Endothelial cell of umbilical vein (primary cell): ENCODE measurements around the gene ARHGAP45. TPM values are rescaled to one million over a fixed set of nuclear protein-coding genes. Genes with fewer than 3 reads are reported as not detected.

Experiments used
- BruUV-seq: library from RNA; stranded (reverse); fragments of 400-500 nt; replicated peaks from 2 replicates; lab custom pipeline; 2021; lab: Mats Ljungman, UMichigan
- CTCF ChIA-PET: fragments of 300-600, 350-600 bp; sonication (Branson Sonifier 250); formaldehyde crosslinking; loops from one replicate; lab custom pipeline; 2021; ENCODE audit warnings: antibody characterized with exemption, inconsistent platforms; lab: Charles Lee
- POLR2A ChIA-PET: fragments of 300-600, 350-600 bp; sonication (Branson Sonifier 250); formaldehyde crosslinking; loops from one replicate; lab custom pipeline; 2021; ENCODE audit warnings: antibody characterized with exemption, inconsistent platforms; lab: Charles Lee
- DNase-seq: peaks from one replicate; pipeline ENCODE4 v3.0.0-alpha.2; 2011; ENCODE audit warnings: low read depth, low spot score
- FAIRE-seq: peaks from 2 replicates; lab custom pipeline; 2011; peaks lifted over from hg19 to GRCh38; lab: Jason Lieb, UNC
- H2AFZ ChIP-seq: 2 replicates; pipeline ENCODE4 v1.6.0; 2012; ENCODE audit warnings: low read depth, low read length, control low read depth, inconsistent platforms
- H3K27ac ChIP-seq: 2 replicates; pipeline ENCODE4 v1.5.1; 2011; ENCODE audit warnings: low read depth, mild to moderate bottlenecking, control low read depth, low read length, moderate library complexity; ENCODE audit not compliant: insufficient read depth
- H3K27me3 ChIP-seq, 2 experiments: 2 replicates each; pipeline versions ENCODE4 v1.6.0 to v1.6.1; 2011; ENCODE audit warnings: low read length in 2 of 2, mixed read lengths in 1 of 2; ENCODE audit not compliant: control insufficient read depth in 2 of 2, insufficient read depth in 2 of 2
- H3K36me3 ChIP-seq, 2 experiments: 2 replicates in 1 of 2; 3 replicates in 1 of 2; pipeline ENCODE4 v1.5.1; 2011; ENCODE audit warnings: low read length in 2 of 2, mild to moderate bottlenecking in 1 of 2, moderate library complexity in 1 of 2; ENCODE audit not compliant: control insufficient read depth in 2 of 2, insufficient read depth in 2 of 2; ENCODE audit errors: extremely low read depth in 1 of 2
- H3K4me1 ChIP-seq: 3 replicates; pipeline ENCODE4 v1.5.1; 2011; ENCODE audit warnings: mild to moderate bottlenecking, low read length; ENCODE audit not compliant: control insufficient read depth, insufficient read depth; ENCODE audit errors: extremely low read depth
- H3K4me2 ChIP-seq: 2 replicates; pipeline ENCODE4 v1.6.1; 2011; ENCODE audit warnings: low read length, control low read depth, mixed read lengths; ENCODE audit not compliant: insufficient read depth
- H3K4me3 ChIP-seq, 3 experiments: fragments of 200-600 bp in 1 of 3; sonication (generic), shearing (Covaris generic) in 1 of 3; replicated peaks in 1 of 3; 2 replicates each; pipeline ENCODE4 v1.5.1; 2011 to 2016; ENCODE audit warnings: control low read depth in 3 of 3, low read length in 3 of 3, mild to moderate bottlenecking in 2 of 3, inconsistent platforms in 1 of 3, low read depth in 1 of 3, moderate library complexity in 1 of 3; ENCODE audit not compliant: insufficient read depth in 1 of 3
- H3K79me2 ChIP-seq: 2 replicates; pipeline ENCODE4 v1.6.0; 2012; ENCODE audit warnings: low read length, inconsistent platforms; ENCODE audit not compliant: control insufficient read depth, insufficient read depth
- H3K9ac ChIP-seq: replicated peaks from 2 replicates; pipeline ENCODE3; 2011; ENCODE audit warnings: low read length, control low read depth; ENCODE audit not compliant: insufficient read depth; ENCODE audit errors: extremely low read depth
- H3K9me1 ChIP-seq: replicated peaks from 3 replicates; pipeline ENCODE4 v1.6.0; 2011; ENCODE audit warnings: mild to moderate bottlenecking, low read length; ENCODE audit not compliant: control insufficient read depth, insufficient read depth; ENCODE audit errors: extremely low read depth
- H3K9me3 ChIP-seq: replicated peaks from 2 replicates; pipeline ENCODE4 v1.5.1; 2012; ENCODE audit warnings: low read length, inconsistent platforms; ENCODE audit not compliant: control insufficient read depth, insufficient read depth
- H4K20me1 ChIP-seq: replicated peaks from 2 replicates; pipeline ENCODE3; 2011; ENCODE audit warnings: mild to moderate bottlenecking, low read length; ENCODE audit not compliant: control insufficient read depth, insufficient read depth; ENCODE audit errors: extremely low read depth
- CTCF ChIP-seq, 2 donors: IDR thresholded peaks; 1 replicate in 1 of 2; 2 replicates in 1 of 2; pipeline ENCODE4 v1.5.1; 2011; ENCODE audit warnings: low read length in 2 of 2, mild to moderate bottlenecking in 2 of 2, moderate library complexity in 2 of 2, control low read depth in 1 of 2, inconsistent platforms in 1 of 2, low read depth in 1 of 2; ENCODE audit not compliant: insufficient read depth in 1 of 2; ENCODE audit errors: extremely low read depth in 1 of 2
- EZH2 ChIP-seq: IDR thresholded peaks from 2 replicates; pipeline ENCODE4 v1.6.1; 2012; ENCODE audit warnings: borderline replicate concordance, low read depth, mild to moderate bottlenecking, moderate library complexity, low read length, inconsistent platforms; ENCODE audit not compliant: severe bottlenecking
- FOS ChIP-seq: IDR thresholded peaks from 2 replicates; pipeline ENCODE4 v1.6.1; 2011; ENCODE audit warnings: mild to moderate bottlenecking, low read length, moderate library complexity, borderline replicate concordance; ENCODE audit not compliant: insufficient read depth
- GATA2 ChIP-seq: IDR thresholded peaks from 2 replicates; pipeline ENCODE4 v1.7.0; 2011; ENCODE audit warnings: low read depth, mild to moderate bottlenecking, moderate library complexity, mixed read lengths, low read length; ENCODE audit not compliant: insufficient read length, insufficient read depth
- JUN ChIP-seq: IDR thresholded peaks from 2 replicates; pipeline ENCODE4 v1.6.1; 2011; ENCODE audit warnings: borderline replicate concordance, low read depth; ENCODE audit not compliant: insufficient read length, insufficient read depth
- MAX ChIP-seq: IDR thresholded peaks from 2 replicates; pipeline ENCODE4 v1.6.1; 2011; ENCODE audit not compliant: insufficient read depth, insufficient read length
- MYC ChIP-seq: IDR thresholded peaks from one replicate; pipeline ENCODE4 v1.6.1; 2011; ENCODE audit warnings: mild to moderate bottlenecking, low read depth, low read length
- POLR2A ChIP-seq: IDR thresholded peaks from 2 replicates; pipeline ENCODE4 v1.6.1; 2012; ENCODE audit warnings: low read depth, mild to moderate bottlenecking, control low read depth, low read length
- POLR2AphosphoS5 ChIP-seq: IDR thresholded peaks from 2 replicates; pipeline ENCODE4 v1.6.1; 2012; ENCODE audit warnings: low read depth, mild to moderate bottlenecking, control low read depth, low read length, moderate library complexity; ENCODE audit not compliant: insufficient read depth
- dilution Hi-C: fragments of 300-500 bp; cut with MboI; formaldehyde crosslinking; loops from one replicate; pipeline ENCODE4 v1.15.0; 2019; ENCODE audit warnings: low sequenced_read_pairs; ENCODE audit not compliant: extremely low pct_ligation_motif_present
- intact Hi-C: fragments of 100-400 bp; cut with micrococcal nuclease; formaldehyde crosslinking; loops from one replicate; pipeline ENCODE4 v1.10.0; 2022
- polyA plus RNA-seq, 4 experiments: library from polyadenylated mRNA; depleted of rRNA in 3 of 4; stranded (reverse) in 3 of 4; unstranded in 1 of 4; fragments of >200 nt; gene quantifications; 2 replicates each; pipeline versions ENCODE4 v1.2.1 to v1.2.3, GENCODE V29; 2011 to 2012; ENCODE audit warnings: missing spikeins in 1 of 4
- total RNA-seq: library from RNA; stranded (reverse); gene quantifications from 2 replicates; pipeline ENCODE4 v1.2.3, GENCODE V29; 2021

ARHGAP45 gene
- total and polyA plus RNA-seq, 2 donors (not counting 3 experiments of a cell fraction or from before 2014, with no cell fraction given) = 7.5 to 10.4 TPM

GRCh38 chr19:1025960-1026782, 40.8 kb upstream of the ARHGAP45 start, which contains the start of gene CNN2:
CNN2 (plus strand) TSS chr19:1026608; CDS start chr19:1026662, 54 bp downstream.
- BruUV-seq = TSS peak; percentile 83
- intact Hi-C loops = no loop called here
- peak; percentile 80 for DNase-seq

GRCh38 chr19:1026783-1027649, 40.0 kb upstream of the ARHGAP45 start:
- dilution Hi-C loops = no loop called here
- peaks cover 0 to under 1% of the 10 kb centered on the region in 2 experiments for H3K36me3 ChIP-seq
- H3K9me3 ChIP-seq = no peaks in the 10 kb centered on the region
- intact Hi-C loops = no loop called here
- peak; percentile 24 for DNase-seq
- peak overlapping the region; percentile 52 to 88 (median 84) for H3K4me3 ChIP-seq
- no peaks in the 10 kb centered on the region for H3K27me3 ChIP-seq
- H3K4me1 ChIP-seq = peaks cover 9% of the 10 kb centered on the region
- H4K20me1 ChIP-seq = no peaks in the 10 kb centered on the region
- H3K27ac ChIP-seq = peak overlapping the region; percentile 70
- H3K9ac ChIP-seq = peak overlapping the region; percentile 89
- peak overlapping the region; percentile 76 for H3K4me2 ChIP-seq
- no peaks in the 10 kb centered on the region for H3K9me1 ChIP-seq
- CTCF ChIA-PET = interaction anchor here (1.2 to 1.7 kb wide), 4 partner anchors 12 to 217 kb away, joined by 3 to 8 read pairs (median 6); partner anchors contain the start of gene ABCA7
- FAIRE-seq = peak; percentile 76
- H3K79me2 ChIP-seq = peaks cover 40% of the 10 kb centered on the region
- H2AFZ ChIP-seq = no peak overlapping the region
- POLR2A ChIA-PET = interaction anchor here (0.6 to 5.7 kb wide), 7 partner anchors 10 to 242 kb away, joined by 3 to 36 read pairs (median 4); partner anchors contain the start of genes ABCA7, ARHGAP45 and CIRBP
- TSS peak; percentile 92 for BruUV-seq
- no peak for TF ChIP-seq FOS
- TF ChIP-seq MAX = no peak
- TF ChIP-seq POLR2A = no peak
- no peak for TF ChIP-seq MYC
- no peak for TF ChIP-seq GATA2
- TF ChIP-seq CTCF (IDR thresholded peaks at IDR 0.05; ENCODE audit: extremely low read depth in 1 of 2, insufficient read depth in 1 of 2, low read depth in 1 of 2, low read length in 2 of 2) = no peak
- TF ChIP-seq EZH2 = no peak
- no peak for TF ChIP-seq POLR2AphosphoS5
- TF ChIP-seq JUN = no peak

More at GRCh38 chr19:1025960-1026782, 40.8 kb upstream of the ARHGAP45 start, which contains the start of gene CNN2:
- FAIRE-seq = peak; percentile 90
- Histone ChIP-seq H3K27me3 (no peaks in the 10 kb centered on the region), H3K4me3 (peak within 1 kb of the TSS; percentile 52 to 88 (median 84)), H3K4me2 (peak within 1 kb of the TSS; percentile 76), H3K9me1 (no peaks in the 10 kb centered on the region), H3K4me1 (peaks cover 9% of the 10 kb centered on the region), H3K36me3 (no peaks in the 10 kb centered on the region), H2AFZ (peak within 1 kb of the TSS; percentile 58), H3K79me2 (peaks cover 40% of the 10 kb centered on the region), H3K27ac (peak within 1 kb of the TSS; percentile 70), H3K9ac (peak within 1 kb of the TSS; percentile 89), H3K9me3 (no peaks in the 10 kb centered on the region), H4K20me1 (no peaks in the 10 kb centered on the region)
- CTCF ChIA-PET = interaction anchor here (1.2 to 1.7 kb wide), 4 partner anchors 13 to 218 kb away, joined by 3 to 8 read pairs (median 6); partner anchors contain the start of gene ABCA7
- TF ChIP-seq POLR2A (peak; percentile 83), POLR2AphosphoS5 (peak; percentile 87), FOS (no peak)
- POLR2A ChIA-PET = interaction anchor here (0.6 to 5.7 kb wide), 10 partner anchors 9 to 243 kb away, joined by 3 to 36 read pairs (median 3); partner anchors contain the start of genes ABCA7, ARHGAP45 and CIRBP
- dilution Hi-C loops = no loop called here
